Peyer's patch (tissue), 4 donors: Measurements from ENCODE around the gene KRTAP23-1. TPM values are rescaled to one million over a fixed set of nuclear protein-coding genes. Genes with fewer than 3 reads are reported as not detected.

Experiments used
- DNase-seq, 3 donors: peaks; one replicate each; pipeline ENCODE4 v3.0.0-alpha.2; 2017 to 2019
- H3K27ac ChIP-seq, 4 donors: fragments of 200-600 bp; sonication (generic); one replicate each; pipeline ENCODE4 v1.5.1; 2016 to 2019
- H3K27me3 ChIP-seq, 2 donors: fragments of 200-600 bp; sonication (generic); one replicate each; pipeline ENCODE4 v1.5.1; 2019
- H3K36me3 ChIP-seq, 3 donors: fragments of 200-600 bp; sonication (generic); one replicate each; pipeline ENCODE4 v1.5.1; 2016 to 2019
- H3K4me1 ChIP-seq, 4 donors: fragments of 200-600 bp; sonication (generic); one replicate each; pipeline ENCODE4 v1.5.1; 2016 to 2019
- H3K4me3 ChIP-seq, 4 donors: fragments of 200-600 bp; sonication (generic); 1 replicate in 3 of 4; 2 replicates in 1 of 4; pipeline ENCODE4 v1.5.1; 2016 to 2019; ENCODE audit warnings: mild to moderate bottlenecking in 1 of 4
- H3K9me3 ChIP-seq, 4 donors: fragments of 200-600 bp; sonication (generic); one replicate each; pipeline ENCODE4 v1.5.1; 2016 to 2019; ENCODE audit warnings: mild to moderate bottlenecking in 1 of 4
- POLR2A ChIP-seq, 2 donors: fragments of 450-650 bp; IDR thresholded peaks; one replicate each; pipeline ENCODE4 v1.5.1; 2017; ENCODE audit warnings: antibody characterized with exemption in 2 of 2, mild to moderate bottlenecking in 2 of 2, moderate library complexity in 2 of 2
- total RNA-seq, 4 donors: library from RNA; depleted of rRNA; stranded (reverse); fragments of >200 nt; gene quantifications; one replicate each; pipeline ENCODE4 v1.1.0, GENCODE V29; 2016
- TF ChIP-seq, protein P1 (sequence below), 6 experiments: fragments of 450-650 bp in 4 of 6; fragments of 200-600 bp in 2 of 6; sonication (generic) in 1 of 6; IDR thresholded peaks; one replicate each; pipeline ENCODE4 v1.5.1; 2017 to 2019; ENCODE audit warnings: antibody characterized with exemption in 6 of 6, mild to moderate bottlenecking in 3 of 6, moderate library complexity in 1 of 6

KRTAP23-1 gene, protein sequence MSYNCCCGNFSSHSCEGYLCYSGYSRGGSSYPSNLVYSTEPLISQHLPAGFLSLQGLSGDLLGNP
- total RNA-seq, result not detected

DNA sequence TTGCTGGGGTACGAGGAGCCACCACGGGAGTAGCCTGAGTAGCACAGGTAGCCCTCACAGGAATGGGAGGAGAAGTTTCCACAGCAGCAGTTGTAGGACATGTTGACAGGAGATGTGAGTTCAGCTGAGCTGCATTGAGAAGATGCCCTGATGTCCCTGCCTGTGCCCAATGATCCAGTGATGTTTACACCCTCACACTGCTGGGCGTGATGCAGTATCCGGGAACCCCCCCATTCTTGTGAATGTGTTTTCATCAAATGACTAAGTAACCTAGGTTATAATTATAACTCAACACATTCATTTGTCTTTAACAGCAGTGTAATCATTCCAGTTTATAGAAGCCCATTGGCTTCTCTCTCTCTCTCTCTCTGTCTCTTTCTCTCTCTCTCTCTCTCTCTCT is at the start of gene KRTAP23-1:
KRTAP23-1 (minus strand) TSS at position 101 of the 400 bp plus-strand sequence; CDS start at position 101, 0 bp downstream.
- H3K27me3 ChIP-seq, result no peaks in the 10 kb centered on the region
- H3K4me3 ChIP-seq, result no peak within 1 kb of the TSS
- H3K27ac ChIP-seq, result no peak within 1 kb of the TSS
- no peak for TF ChIP-seq POLR2A (IDR thresholded peaks at IDR 0.05)
- TF ChIP-seq, protein P1, sequence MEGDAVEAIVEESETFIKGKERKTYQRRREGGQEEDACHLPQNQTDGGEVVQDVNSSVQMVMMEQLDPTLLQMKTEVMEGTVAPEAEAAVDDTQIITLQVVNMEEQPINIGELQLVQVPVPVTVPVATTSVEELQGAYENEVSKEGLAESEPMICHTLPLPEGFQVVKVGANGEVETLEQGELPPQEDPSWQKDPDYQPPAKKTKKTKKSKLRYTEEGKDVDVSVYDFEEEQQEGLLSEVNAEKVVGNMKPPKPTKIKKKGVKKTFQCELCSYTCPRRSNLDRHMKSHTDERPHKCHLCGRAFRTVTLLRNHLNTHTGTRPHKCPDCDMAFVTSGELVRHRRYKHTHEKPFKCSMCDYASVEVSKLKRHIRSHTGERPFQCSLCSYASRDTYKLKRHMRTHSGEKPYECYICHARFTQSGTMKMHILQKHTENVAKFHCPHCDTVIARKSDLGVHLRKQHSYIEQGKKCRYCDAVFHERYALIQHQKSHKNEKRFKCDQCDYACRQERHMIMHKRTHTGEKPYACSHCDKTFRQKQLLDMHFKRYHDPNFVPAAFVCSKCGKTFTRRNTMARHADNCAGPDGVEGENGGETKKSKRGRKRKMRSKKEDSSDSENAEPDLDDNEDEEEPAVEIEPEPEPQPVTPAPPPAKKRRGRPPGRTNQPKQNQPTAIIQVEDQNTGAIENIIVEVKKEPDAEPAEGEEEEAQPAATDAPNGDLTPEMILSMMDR (IDR thresholded peaks at IDR 0.05), result no peak
- H3K36me3 ChIP-seq, result no peaks in the 10 kb centered on the region
- no peaks in the 10 kb centered on the region for H3K9me3 ChIP-seq
- H3K4me1 ChIP-seq, result no peaks in the 10 kb centered on the region
- DNase-seq, result no peak

DNA sequence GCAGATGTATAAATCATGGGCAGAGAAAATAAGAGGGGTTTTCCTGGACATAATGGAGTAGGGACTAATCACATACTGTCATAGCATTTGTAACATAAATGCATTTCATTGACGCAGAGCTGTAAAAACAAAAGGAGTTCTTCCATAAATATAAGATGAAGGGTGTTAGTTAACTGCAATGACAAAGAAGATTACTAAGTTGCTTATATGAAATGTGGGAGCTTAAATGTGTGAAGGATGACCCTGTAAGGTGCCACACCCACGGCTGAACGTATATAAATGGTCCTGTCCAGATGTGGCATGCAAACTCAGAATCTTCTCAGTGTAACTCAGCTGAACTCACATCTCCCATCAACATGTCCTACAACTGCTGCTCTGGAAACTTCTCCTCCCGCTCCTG is 47.3 kb upstream of the KRTAP23-1 start, which contains the start of gene KRTAP13-1:
KRTAP13-1 (plus strand) TSS at position 301 of the 400 bp plus-strand sequence; CDS start at position 357, 56 bp downstream.
- H3K27ac ChIP-seq, result no peak within 1 kb of the TSS

DNA sequence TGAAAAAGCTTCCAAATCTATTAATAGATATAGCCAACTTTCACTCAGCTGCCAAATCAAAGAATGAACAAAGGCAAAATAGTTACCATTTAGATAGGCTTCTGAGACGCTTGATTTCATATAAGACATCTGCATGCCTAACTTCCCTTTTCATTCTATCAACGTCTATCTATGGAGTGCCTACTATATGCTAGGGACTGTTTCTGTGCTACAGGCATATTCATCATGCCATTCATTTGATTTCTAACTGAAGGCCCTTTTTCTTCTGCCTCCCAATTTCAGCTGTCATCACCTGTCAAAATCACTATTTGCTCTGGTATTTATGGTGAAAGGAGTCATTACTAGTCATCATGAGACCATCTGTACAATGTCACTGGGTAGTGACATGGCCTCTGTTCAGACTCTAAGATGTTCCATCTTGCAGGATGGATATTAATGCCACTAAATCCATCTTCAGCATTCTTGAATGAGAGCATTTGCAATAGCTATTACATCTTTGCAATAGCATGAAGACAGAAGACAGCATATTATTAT is 43.2 kb upstream of the KRTAP23-1 start:
- no peak for DNase-seq
- Histone ChIP-seq H3K27ac (no peak overlapping the region), H3K4me3 (no peak overlapping the region), H3K9me3 (no peaks in the 10 kb centered on the region), H3K4me1 (no peaks in the 10 kb centered on the region), H3K27me3 (no peaks in the 10 kb centered on the region), H3K36me3 (no peaks in the 10 kb centered on the region)
- TF ChIP-seq POLR2A (IDR thresholded peaks at IDR 0.05), result no peak
- TF ChIP-seq, protein P1 (IDR thresholded peaks at IDR 0.05), result no peak

More for the DNA sequence above, 47.3 kb upstream of the KRTAP23-1 start, which contains the start of gene KRTAP13-1:
- no peaks in the 10 kb centered on the region for H3K9me3 ChIP-seq
- no peaks in the 10 kb centered on the region for H3K36me3 ChIP-seq
- H3K4me3 ChIP-seq, result no peak within 1 kb of the TSS
- no peak for TF ChIP-seq POLR2A (IDR thresholded peaks at IDR 0.05)
- TF ChIP-seq, protein P1 (IDR thresholded peaks at IDR 0.05), result no peak
- DNase-seq, result no peak
- no peaks in the 10 kb centered on the region for H3K4me1 ChIP-seq
- no peaks in the 10 kb centered on the region for H3K27me3 ChIP-seq

DNA sequence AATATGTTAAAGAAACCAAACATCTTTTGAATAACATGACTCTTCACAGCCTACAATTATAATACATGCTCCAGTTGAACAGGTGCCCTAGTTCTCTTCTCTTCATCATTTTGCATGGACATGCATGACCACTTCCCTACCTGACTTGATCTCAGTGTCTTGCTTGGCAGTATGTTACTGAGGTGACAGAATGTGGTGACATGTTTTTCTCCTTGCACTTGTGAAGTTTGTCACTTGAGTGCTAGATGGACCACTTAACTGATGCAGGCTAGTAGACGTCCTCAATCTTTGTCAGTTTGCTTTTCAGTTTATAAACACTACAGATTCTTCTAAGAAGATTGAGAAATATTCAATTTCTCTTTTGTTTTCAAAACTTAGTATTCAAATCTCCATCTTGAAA is 33.8 kb upstream of the KRTAP23-1 start:
- H3K4me3 ChIP-seq, result no peak overlapping the region
- no peak for DNase-seq
- TF ChIP-seq, protein P1 (IDR thresholded peaks at IDR 0.05), result no peak
- no peak for TF ChIP-seq POLR2A (IDR thresholded peaks at IDR 0.05)
- H3K4me1 ChIP-seq, result no peaks in the 10 kb centered on the region
- no peaks in the 10 kb centered on the region for H3K9me3 ChIP-seq
- H3K36me3 ChIP-seq, result no peaks in the 10 kb centered on the region
- H3K27me3 ChIP-seq, result no peaks in the 10 kb centered on the region
- no peak overlapping the region for H3K27ac ChIP-seq

DNA sequence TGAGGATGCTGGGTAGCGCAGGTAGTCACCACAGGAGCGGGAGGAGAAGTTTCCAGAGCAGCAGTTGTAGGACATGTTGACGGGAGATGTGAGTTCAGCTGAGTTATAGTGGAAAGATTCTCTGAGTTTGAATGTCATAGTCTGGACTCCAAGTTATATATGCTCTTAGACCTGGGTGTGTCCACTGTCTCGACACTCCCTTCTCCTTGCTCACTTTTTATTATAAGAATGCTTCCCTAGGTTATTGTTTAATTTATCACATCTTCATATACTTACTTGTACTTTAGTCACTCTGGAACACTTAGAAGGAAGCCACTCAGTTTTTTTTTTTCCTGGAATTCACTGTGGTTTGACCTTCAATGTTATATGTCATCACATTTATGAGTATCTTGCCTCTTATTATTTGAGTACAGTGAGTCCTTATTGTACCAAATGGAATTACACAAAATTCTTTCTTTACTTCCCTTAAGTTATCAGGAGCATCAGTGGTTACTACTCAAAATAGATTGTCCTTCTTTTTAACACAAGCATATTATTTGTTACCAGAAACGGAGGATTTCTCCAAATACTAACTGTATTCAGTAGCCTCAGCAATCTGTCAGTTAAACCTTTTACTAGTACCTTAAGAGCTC is 23.8 kb upstream of the KRTAP23-1 start, which contains the start of gene KRTAP13-2:
KRTAP13-2 (minus strand) TSS at position 133 of the 632 bp plus-strand sequence; CDS start at position 75, 58 bp downstream.
- no peaks in the 10 kb centered on the region for H3K9me3 ChIP-seq
- peak within 1 kb of the TSS in 1 of 4 donors; percentile 20 for H3K27ac ChIP-seq
- no peaks in the 10 kb centered on the region for H3K27me3 ChIP-seq
- DNase-seq, result no peak
- TF ChIP-seq POLR2A (IDR thresholded peaks at IDR 0.05), result no peak
- no peaks in the 10 kb centered on the region for H3K36me3 ChIP-seq
- no peaks in the 10 kb centered on the region for H3K4me1 ChIP-seq
- H3K4me3 ChIP-seq, result no peak within 1 kb of the TSS

DNA sequence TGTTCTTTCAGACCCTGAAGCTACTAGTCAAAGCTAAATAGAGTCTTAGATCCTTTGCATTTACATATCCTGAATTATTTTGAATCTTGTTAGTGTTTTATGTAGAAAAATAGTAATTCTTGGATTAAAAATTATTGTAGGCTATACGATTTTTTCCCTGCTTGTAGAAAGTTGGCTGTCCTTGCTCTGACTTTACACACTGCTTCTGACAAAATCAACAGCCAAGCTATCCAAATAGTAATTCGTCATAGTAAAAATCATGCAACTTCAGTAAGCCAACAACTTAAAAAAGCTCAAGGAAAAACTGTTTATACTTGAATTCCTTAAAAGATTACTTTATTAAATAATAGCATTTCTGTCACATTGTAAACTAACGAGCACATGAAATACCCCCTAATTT is 7.5 kb upstream of the KRTAP23-1 start:
- H3K4me1 ChIP-seq, result no peaks in the 10 kb centered on the region
- no peak for DNase-seq
- no peaks in the 10 kb centered on the region for H3K9me3 ChIP-seq
- H3K4me3 ChIP-seq, result no peak overlapping the region
- no peaks in the 10 kb centered on the region for H3K27me3 ChIP-seq
- H3K36me3 ChIP-seq, result no peaks in the 10 kb centered on the region
- no peak for TF ChIP-seq POLR2A (IDR thresholded peaks at IDR 0.05)
- TF ChIP-seq, protein P1 (IDR thresholded peaks at IDR 0.05), result no peak
- H3K27ac ChIP-seq, result no peak overlapping the region
